ENCODE data around the gene INS.
"Not testable (repeated sequence)": the region's sequence is repeated elsewhere in the genome, so short reads cannot be mapped to it uniquely, and the experiment has no call there.

- TF ChIP-seq CTCF (IDR thresholded peaks at IDR 0.05); POLR2A (IDR thresholded peaks at IDR 0.05; ENCODE audit: low read length); SMC3 (IDR thresholded peaks at IDR 0.05); HOXB13 (CRISPR knock-in tag; IDR thresholded peaks at IDR 0.05; ENCODE audit: low read depth); RARB (CRISPR knock-in tag; IDR thresholded peaks at IDR 0.05): not testable (repeated sequence)
Observed at GRCh38 chr11:2178055-2178773, 17.2 kb upstream of the INS start.

Data from A549 (cell line).